Measurements from ENCODE around the gene DBT. TPM values are rescaled to one million over a fixed set of nuclear protein-coding genes. Genes with fewer than 3 reads are reported as not detected.
"Not testable (repeated sequence)": the region's sequence is repeated elsewhere in the genome, so short reads cannot be mapped to it uniquely, and the experiment has no call there.

The DBT gene
- total RNA-seq, 1 experiment from 2014 or later: 14.1 TPM

DNA sequence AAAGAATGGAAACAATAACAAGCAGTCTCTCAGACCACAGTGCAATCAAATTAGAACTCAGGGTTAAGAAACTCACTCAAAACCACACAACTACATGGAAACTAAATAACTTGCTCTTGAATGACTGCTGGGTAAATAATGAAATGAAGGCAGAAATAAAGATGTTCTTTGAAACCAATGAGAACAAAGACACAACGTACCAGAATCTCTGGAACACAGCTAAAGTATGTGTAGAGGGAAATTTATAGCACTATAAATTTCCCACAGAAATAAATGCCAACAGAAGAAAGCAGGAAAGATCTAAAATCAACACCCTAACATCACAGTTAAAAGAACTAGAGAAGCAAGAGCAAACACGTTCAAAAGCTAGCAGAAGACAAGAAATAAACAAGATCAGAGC lies 46.9 kb downstream of the DBT start:
- not testable (repeated sequence) for BruUV-seq (replicated peaks)

DNA sequence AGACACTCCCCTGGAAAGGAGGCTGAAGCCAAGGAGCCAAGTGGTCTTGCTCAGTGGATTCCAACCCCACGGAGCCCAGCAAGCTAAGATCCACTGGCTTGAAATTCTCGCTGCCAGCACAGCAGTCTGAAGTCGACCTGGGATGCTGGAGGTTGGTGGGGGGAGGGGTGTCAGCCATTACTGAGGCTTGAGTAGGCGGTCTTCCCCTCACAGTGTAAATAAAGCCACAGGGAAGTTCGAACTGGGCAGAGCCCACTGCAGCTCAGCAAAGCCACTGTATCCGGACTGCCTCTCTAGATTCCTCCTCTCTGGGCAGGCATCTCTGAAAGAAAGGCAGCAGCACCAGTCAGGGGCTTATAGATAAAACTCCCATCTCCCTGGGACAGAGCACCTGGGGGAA lies 49.6 kb downstream of the DBT start:
- H3K27me3 ChIP-seq (replicated peaks; ENCODE audit: control insufficient read depth, insufficient read depth, low read length); CTCF ChIA-PET; intact Hi-C loops (cut with micrococcal nuclease; ENCODE audit: unreplicated experiment); H3K4me3 ChIP-seq (ENCODE audit: low read depth, low read length); H3K4me1 ChIP-seq; POLR2A ChIA-PET; H3K36me3 ChIP-seq (ENCODE audit: control insufficient read depth, insufficient read depth, low read length); H3K4me3 Mint-ChIP-seq (ENCODE audit: unreplicated experiment); BruUV-seq (replicated peaks); DNase-seq; H3K27ac Mint-ChIP-seq (ENCODE audit: unreplicated experiment); H3K27me3 Mint-ChIP-seq (ENCODE audit: insufficient read depth, unreplicated experiment); H3K9me3 ChIP-seq; H3K9me3 Mint-ChIP-seq (ENCODE audit: unreplicated experiment): not testable (repeated sequence)
- Mint-ChIP-seq H3K36me3 (ENCODE audit: insufficient read depth, unreplicated experiment) (peaks cover 36% of the 10 kb centered on the region), H3K4me1 (ENCODE audit: low read depth, unreplicated experiment) (peaks cover 13% of the 10 kb centered on the region)

More for the DNA sequence above, 46.9 kb downstream of the DBT start:
- H3K27ac Mint-ChIP-seq (ENCODE audit: unreplicated experiment); H3K4me3 Mint-ChIP-seq (ENCODE audit: unreplicated experiment); CTCF ChIA-PET; H3K9me3 Mint-ChIP-seq (ENCODE audit: unreplicated experiment); H3K4me3 ChIP-seq (ENCODE audit: low read depth, low read length); H3K27me3 Mint-ChIP-seq (ENCODE audit: insufficient read depth, unreplicated experiment); POLR2A ChIA-PET; H3K4me1 ChIP-seq; DNase-seq; H3K36me3 ChIP-seq (ENCODE audit: control insufficient read depth, insufficient read depth, low read length); intact Hi-C loops (cut with micrococcal nuclease; ENCODE audit: unreplicated experiment); H3K9me3 ChIP-seq; H3K27me3 ChIP-seq (replicated peaks; ENCODE audit: control insufficient read depth, insufficient read depth, low read length): not testable (repeated sequence)
- Mint-ChIP-seq H3K36me3 (ENCODE audit: insufficient read depth, unreplicated experiment) (peaks cover 39% of the 10 kb centered on the region), H3K4me1 (ENCODE audit: low read depth, unreplicated experiment) (peaks cover 13% of the 10 kb centered on the region)

DNA sequence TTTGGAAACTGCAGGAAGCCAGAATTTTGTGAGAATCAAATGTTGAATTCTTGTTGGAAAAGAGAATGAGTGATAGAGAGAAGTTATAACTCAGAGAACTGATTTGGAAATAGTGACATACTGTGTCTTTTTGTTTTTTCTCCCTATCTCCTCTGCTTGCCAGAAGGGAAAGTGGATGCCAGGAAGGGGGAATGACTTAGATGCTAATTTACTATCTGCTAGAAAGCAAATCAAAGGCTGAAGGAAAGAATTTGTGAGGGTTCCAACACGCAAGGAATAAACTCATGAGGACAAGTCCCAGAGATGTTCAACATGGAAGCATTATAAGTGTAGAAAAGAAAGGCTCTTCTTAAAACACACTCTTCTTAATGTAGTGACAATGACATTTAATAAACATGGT lies 51.0 kb downstream of the DBT start:
- no peaks in the 10 kb centered on the region for H3K27me3 Mint-ChIP-seq (ENCODE audit: insufficient read depth, unreplicated experiment)
- intact Hi-C loops (cut with micrococcal nuclease; ENCODE audit: unreplicated experiment): no loop called here
- no peaks in the 10 kb centered on the region for H3K27me3 ChIP-seq (replicated peaks; ENCODE audit: control insufficient read depth, insufficient read depth, low read length)
- no peak for DNase-seq
- H3K4me1 Mint-ChIP-seq (ENCODE audit: low read depth, unreplicated experiment): peaks cover 13% of the 10 kb centered on the region
- peaks cover 31% of the 10 kb centered on the region for H3K36me3 Mint-ChIP-seq (ENCODE audit: insufficient read depth, unreplicated experiment)
- POLR2A ChIA-PET: no interaction called here
- H3K4me3 Mint-ChIP-seq (ENCODE audit: unreplicated experiment): no peak overlapping the region
- no peaks in the 10 kb centered on the region for H3K9me3 Mint-ChIP-seq (ENCODE audit: unreplicated experiment)
- TF ChIP-seq, protein P1, sequence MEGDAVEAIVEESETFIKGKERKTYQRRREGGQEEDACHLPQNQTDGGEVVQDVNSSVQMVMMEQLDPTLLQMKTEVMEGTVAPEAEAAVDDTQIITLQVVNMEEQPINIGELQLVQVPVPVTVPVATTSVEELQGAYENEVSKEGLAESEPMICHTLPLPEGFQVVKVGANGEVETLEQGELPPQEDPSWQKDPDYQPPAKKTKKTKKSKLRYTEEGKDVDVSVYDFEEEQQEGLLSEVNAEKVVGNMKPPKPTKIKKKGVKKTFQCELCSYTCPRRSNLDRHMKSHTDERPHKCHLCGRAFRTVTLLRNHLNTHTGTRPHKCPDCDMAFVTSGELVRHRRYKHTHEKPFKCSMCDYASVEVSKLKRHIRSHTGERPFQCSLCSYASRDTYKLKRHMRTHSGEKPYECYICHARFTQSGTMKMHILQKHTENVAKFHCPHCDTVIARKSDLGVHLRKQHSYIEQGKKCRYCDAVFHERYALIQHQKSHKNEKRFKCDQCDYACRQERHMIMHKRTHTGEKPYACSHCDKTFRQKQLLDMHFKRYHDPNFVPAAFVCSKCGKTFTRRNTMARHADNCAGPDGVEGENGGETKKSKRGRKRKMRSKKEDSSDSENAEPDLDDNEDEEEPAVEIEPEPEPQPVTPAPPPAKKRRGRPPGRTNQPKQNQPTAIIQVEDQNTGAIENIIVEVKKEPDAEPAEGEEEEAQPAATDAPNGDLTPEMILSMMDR (IDR thresholded peaks at IDR 0.05; ENCODE audit: insufficient read depth in 1 of 2, low read depth in 1 of 2, low read length in 1 of 2, severe bottlenecking in 1 of 2, unreplicated experiment in 1 of 2): no peak
- BruUV-seq (replicated peaks): no TSS peak
- H3K4me1 ChIP-seq: no peaks in the 10 kb centered on the region
- no peaks in the 10 kb centered on the region for H3K9me3 ChIP-seq
- no peak overlapping the region for H3K4me3 ChIP-seq (ENCODE audit: low read depth, low read length)
- CTCF ChIA-PET: no interaction called here
- H3K27ac Mint-ChIP-seq (ENCODE audit: unreplicated experiment): no peak overlapping the region
- H3K36me3 ChIP-seq (ENCODE audit: control insufficient read depth, insufficient read depth, low read length): no peaks in the 10 kb centered on the region

DNA sequence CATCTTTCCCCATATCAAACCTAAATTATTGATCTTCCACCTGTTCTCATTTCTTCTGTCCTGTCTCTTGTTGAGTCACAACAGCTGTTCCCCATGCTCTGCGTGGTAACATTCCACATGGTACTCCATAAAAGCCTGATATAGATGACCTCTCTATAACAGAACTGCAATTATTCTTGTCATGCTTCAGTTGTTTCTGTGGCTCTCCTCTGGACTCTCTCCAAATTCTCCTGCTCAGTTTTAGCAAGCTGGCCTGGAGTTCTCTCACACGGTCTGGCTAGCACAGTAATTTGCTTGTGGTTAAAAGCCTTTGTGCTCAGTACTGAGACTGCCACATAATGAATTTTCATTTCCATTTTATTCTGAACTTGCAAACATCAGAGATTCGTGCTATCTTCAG lies 61.0 kb downstream of the DBT start:
- Mint-ChIP-seq H3K27ac (ENCODE audit: unreplicated experiment) (no peak overlapping the region), H3K4me3 (ENCODE audit: unreplicated experiment) (no peak overlapping the region), H3K4me1 (ENCODE audit: low read depth, unreplicated experiment) (no peaks in the 10 kb centered on the region), H3K27me3 (ENCODE audit: insufficient read depth, unreplicated experiment) (no peaks in the 10 kb centered on the region), H3K9me3 (ENCODE audit: unreplicated experiment) (no peaks in the 10 kb centered on the region), H3K36me3 (ENCODE audit: insufficient read depth, unreplicated experiment) (no peaks in the 10 kb centered on the region)
- DNase-seq: no peak
- POLR2A ChIA-PET: no interaction called here
- TF ChIP-seq, protein P1 (IDR thresholded peaks at IDR 0.05; ENCODE audit: insufficient read depth in 1 of 2, low read depth in 1 of 2, low read length in 1 of 2, severe bottlenecking in 1 of 2, unreplicated experiment in 1 of 2): no peak
- Histone ChIP-seq H3K36me3 (ENCODE audit: control insufficient read depth, insufficient read depth, low read length) (no peaks in the 10 kb centered on the region), H3K9me3 (no peaks in the 10 kb centered on the region), H3K4me3 (ENCODE audit: low read depth, low read length) (no peak overlapping the region), H3K4me1 (no peaks in the 10 kb centered on the region), H3K27me3 (replicated peaks; ENCODE audit: control insufficient read depth, insufficient read depth, low read length) (no peaks in the 10 kb centered on the region)
- BruUV-seq (replicated peaks): no TSS peak
- intact Hi-C loops (cut with micrococcal nuclease; ENCODE audit: unreplicated experiment): no loop called here
- CTCF ChIA-PET: no interaction called here

Measured in Caco-2 (cell line).